ENCODE data around the gene TMEM132D. TPM values are rescaled to one million over a fixed set of nuclear protein-coding genes. Genes with fewer than 3 reads are reported as not detected.

TMEM132D gene
- total RNA-seq, 2 donors from 2014 or later: 4.4 to 14.2 TPM

DNA sequence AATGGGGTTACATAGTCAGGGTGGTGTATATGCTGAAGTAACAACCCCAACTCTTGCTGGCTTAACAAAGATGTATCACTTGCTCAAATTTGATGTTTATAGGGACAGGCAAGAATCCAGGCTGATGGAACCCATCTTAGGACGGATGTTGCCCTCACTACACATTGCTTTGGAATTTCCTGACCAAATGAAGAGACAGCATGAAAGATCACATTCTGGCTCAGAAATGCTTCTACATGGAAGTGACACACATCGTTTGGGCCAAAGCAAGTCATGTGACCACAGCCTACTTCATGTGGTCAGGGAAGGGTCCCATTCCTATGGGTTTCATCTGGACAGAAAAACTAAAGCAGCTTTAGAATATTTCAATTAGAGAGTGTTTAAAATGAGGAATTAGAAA, 345.8 kb downstream of the TMEM132D start:
- Histone ChIP-seq H3K9ac (ENCODE audit: extremely low read depth, low read length, poor library complexity, severe bottlenecking) (no peak overlapping the region), H3K27ac (ENCODE audit: low read depth, low read length) (no peak overlapping the region), H3K36me3 (ENCODE audit: control insufficient read depth, insufficient read depth, low read length) (no peaks in the 10 kb centered on the region), H3K9me3 (ENCODE audit: control insufficient read depth, low read length) (peaks cover 4% of the 10 kb centered on the region), H3K27me3 (ENCODE audit: control insufficient read depth, insufficient read depth, low read length, poor library complexity, severe bottlenecking) (no peaks in the 10 kb centered on the region), H3K4me1 (ENCODE audit: control insufficient read depth, insufficient read depth, low read length) (no peaks in the 10 kb centered on the region), H3K4me3 (ENCODE audit: low read length) (no peak overlapping the region)
- no peaks in the 10 kb centered on the region for H3K4me1 Mint-ChIP-seq
- TF ChIP-seq, protein P1, sequence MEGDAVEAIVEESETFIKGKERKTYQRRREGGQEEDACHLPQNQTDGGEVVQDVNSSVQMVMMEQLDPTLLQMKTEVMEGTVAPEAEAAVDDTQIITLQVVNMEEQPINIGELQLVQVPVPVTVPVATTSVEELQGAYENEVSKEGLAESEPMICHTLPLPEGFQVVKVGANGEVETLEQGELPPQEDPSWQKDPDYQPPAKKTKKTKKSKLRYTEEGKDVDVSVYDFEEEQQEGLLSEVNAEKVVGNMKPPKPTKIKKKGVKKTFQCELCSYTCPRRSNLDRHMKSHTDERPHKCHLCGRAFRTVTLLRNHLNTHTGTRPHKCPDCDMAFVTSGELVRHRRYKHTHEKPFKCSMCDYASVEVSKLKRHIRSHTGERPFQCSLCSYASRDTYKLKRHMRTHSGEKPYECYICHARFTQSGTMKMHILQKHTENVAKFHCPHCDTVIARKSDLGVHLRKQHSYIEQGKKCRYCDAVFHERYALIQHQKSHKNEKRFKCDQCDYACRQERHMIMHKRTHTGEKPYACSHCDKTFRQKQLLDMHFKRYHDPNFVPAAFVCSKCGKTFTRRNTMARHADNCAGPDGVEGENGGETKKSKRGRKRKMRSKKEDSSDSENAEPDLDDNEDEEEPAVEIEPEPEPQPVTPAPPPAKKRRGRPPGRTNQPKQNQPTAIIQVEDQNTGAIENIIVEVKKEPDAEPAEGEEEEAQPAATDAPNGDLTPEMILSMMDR (conservative IDR thresholded peaks at IDR 0.05): no peak
- H3K4me3 Mint-ChIP-seq: no peak overlapping the region
- H3K27ac Mint-ChIP-seq: peak overlapping the region; percentile 15
- peak; percentile 3 for DNase-seq
- no peaks in the 10 kb centered on the region for H3K36me3 Mint-ChIP-seq (ENCODE audit: low read depth)
- 91 to 100% methylated on average over 1 to 2 of the region's 2 CpGs for WGBS, 2 experiments (ENCODE audit: insufficient coverage in 1 of 2, insufficient read length in 1 of 2)
- no peaks in the 10 kb centered on the region for H3K27me3 Mint-ChIP-seq (ENCODE audit: insufficient read depth)
- H3K9me3 Mint-ChIP-seq: peaks cover 3% of the 10 kb centered on the region

DNA sequence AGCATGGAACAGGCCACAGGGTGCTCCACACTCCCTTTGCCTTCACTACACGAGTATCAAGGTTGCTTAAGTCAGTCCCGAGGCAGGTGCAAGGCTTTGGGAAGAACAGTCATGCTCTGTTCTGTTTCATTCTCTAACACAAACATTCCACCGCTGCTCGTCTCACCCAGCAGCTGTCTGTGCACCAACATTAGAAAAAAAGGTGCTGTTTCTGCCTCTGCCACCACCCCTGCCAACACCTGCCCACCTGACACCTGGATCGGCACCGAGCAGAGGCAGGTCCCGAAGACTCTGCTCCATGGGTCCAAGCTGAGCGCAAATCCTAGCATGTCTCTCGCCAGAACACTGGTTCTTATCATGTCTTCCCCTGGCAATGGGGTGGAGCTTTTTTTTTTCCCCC, 347.7 kb downstream of the TMEM132D start:
- Histone ChIP-seq H3K27me3 (ENCODE audit: control insufficient read depth, insufficient read depth, low read length, poor library complexity, severe bottlenecking) (no peaks in the 10 kb centered on the region), H3K9me3 (ENCODE audit: control insufficient read depth, low read length) (peaks cover 4% of the 10 kb centered on the region), H3K4me3 (ENCODE audit: low read length) (no peak overlapping the region), H3K4me1 (ENCODE audit: control insufficient read depth, insufficient read depth, low read length) (no peaks in the 10 kb centered on the region), H3K27ac (ENCODE audit: low read depth, low read length) (no peak overlapping the region), H3K36me3 (ENCODE audit: control insufficient read depth, insufficient read depth, low read length) (no peaks in the 10 kb centered on the region), H3K9ac (ENCODE audit: extremely low read depth, low read length, poor library complexity, severe bottlenecking) (no peak overlapping the region)
- TF ChIP-seq, protein P1 (conservative IDR thresholded peaks at IDR 0.05): no peak
- H3K36me3 Mint-ChIP-seq (ENCODE audit: low read depth): no peaks in the 10 kb centered on the region
- H3K9me3 Mint-ChIP-seq: peaks cover 3% of the 10 kb centered on the region
- H3K4me3 Mint-ChIP-seq: no peak overlapping the region
- no peaks in the 10 kb centered on the region for H3K4me1 Mint-ChIP-seq
- peak; percentile 17 for DNase-seq
- H3K27me3 Mint-ChIP-seq (ENCODE audit: insufficient read depth): no peaks in the 10 kb centered on the region
- WGBS, 2 experiments (ENCODE audit: insufficient coverage in 1 of 2, insufficient read length in 1 of 2): 89 to 90% methylated on average over 7 to 9 of the region's 9 CpGs
- no peak overlapping the region for H3K27ac Mint-ChIP-seq

DNA sequence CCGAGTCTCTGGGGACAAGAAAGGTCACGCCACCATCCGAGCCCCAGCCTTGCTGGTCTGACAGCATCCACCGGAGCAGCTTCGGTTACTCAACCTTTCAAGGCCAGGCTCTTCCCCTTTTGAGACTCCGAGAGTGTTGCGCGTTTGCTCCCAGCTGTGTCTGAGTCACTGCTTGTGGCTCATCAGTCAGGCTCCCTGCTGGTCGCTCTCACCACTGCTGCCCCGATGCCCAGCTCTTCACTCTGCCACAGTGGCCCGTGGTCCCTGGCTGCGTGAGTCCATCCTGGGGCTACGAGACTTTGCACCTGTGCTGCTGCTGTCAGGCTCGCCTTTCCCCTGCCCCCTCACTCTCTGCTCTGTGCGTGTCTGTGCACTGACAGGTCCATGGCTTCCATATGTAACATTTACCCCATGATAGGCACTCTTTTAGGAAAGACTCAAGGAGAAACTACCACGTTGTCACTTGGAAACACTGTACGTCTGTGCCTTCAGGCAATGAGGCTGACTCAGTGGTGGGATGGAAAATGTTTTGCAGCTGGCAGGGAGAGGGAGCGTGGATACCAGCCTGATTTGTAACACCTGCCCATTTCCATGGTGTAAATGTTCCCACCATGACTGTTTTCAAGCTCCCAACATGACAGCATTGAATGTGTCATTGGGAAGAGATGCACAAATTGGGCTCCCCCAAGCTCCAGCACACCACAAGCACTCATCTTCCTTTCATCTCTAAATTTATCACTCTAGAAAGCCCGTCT, 350.7 kb downstream of the TMEM132D start:
- Histone ChIP-seq H3K4me3 (ENCODE audit: low read length) (no peak overlapping the region), H3K36me3 (ENCODE audit: control insufficient read depth, insufficient read depth, low read length) (no peaks in the 10 kb centered on the region), H3K27ac (ENCODE audit: low read depth, low read length) (no peak overlapping the region), H3K9ac (ENCODE audit: extremely low read depth, low read length, poor library complexity, severe bottlenecking) (no peak overlapping the region), H3K9me3 (ENCODE audit: control insufficient read depth, low read length) (no peaks in the 10 kb centered on the region), H3K27me3 (ENCODE audit: control insufficient read depth, insufficient read depth, low read length, poor library complexity, severe bottlenecking) (no peaks in the 10 kb centered on the region), H3K4me1 (ENCODE audit: control insufficient read depth, insufficient read depth, low read length) (no peaks in the 10 kb centered on the region)
- TF ChIP-seq, protein P1 (conservative IDR thresholded peaks at IDR 0.05): no peak
- H3K4me1 Mint-ChIP-seq: peaks cover 14% of the 10 kb centered on the region
- 87 to 90% methylated on average over 15 to 19 of the region's 19 CpGs for WGBS, 2 experiments (ENCODE audit: insufficient coverage in 1 of 2, insufficient read length in 1 of 2)
- DNase-seq: peak; percentile 17
- H3K36me3 Mint-ChIP-seq (ENCODE audit: low read depth): peaks cover 3% of the 10 kb centered on the region
- H3K4me3 Mint-ChIP-seq: no peak overlapping the region
- H3K27me3 Mint-ChIP-seq (ENCODE audit: insufficient read depth): no peaks in the 10 kb centered on the region
- peaks cover 5% of the 10 kb centered on the region for H3K9me3 Mint-ChIP-seq
- H3K27ac Mint-ChIP-seq: no peak overlapping the region
